ENCODE data around the gene ASB9.

The ASB9 gene

DNA sequence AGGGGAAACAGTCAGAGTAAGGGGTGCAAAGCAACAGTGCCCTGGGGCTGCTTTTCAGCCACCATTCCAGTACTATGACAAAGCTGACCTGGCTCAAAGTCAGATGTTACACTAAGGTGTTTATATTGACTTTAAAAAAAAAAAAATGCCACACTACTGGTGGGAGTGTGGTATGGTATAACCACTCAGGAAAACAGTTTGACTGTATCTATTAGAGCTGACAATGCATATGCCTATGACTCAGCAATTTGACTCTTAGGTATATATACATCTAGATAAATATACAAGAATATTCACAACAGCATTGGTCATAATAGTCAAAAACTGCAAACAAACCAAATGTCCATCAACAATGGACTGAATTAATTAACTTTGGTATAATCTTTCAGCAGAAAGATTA lies 15.0 kb downstream of the ASB9 start:
- H3K4me2 ChIP-seq (ENCODE audit: low read depth, low read length) = no peak overlapping the region
- no peaks in the 10 kb centered on the region for H3K36me3 ChIP-seq (replicated peaks; ENCODE audit: insufficient read depth, low read length)
- H3K27me3 ChIP-seq (replicated peaks; ENCODE audit: insufficient read depth, low read length) = no peaks in the 10 kb centered on the region
- H3K9me3 ChIP-seq (replicated peaks; ENCODE audit: insufficient read depth, low read length) = no peaks in the 10 kb centered on the region
- no peak overlapping the region for H3K27ac ChIP-seq (ENCODE audit: low read length)
- no peaks in the 10 kb centered on the region for H3F3A ChIP-seq (ENCODE audit: insufficient read depth, low read length)
- H2AFZ ChIP-seq (ENCODE audit: low read length) = no peak overlapping the region
- no peaks in the 10 kb centered on the region for H3K9me2 ChIP-seq (replicated peaks; ENCODE audit: insufficient read depth, low read length)
- no peak overlapping the region for H3K9ac ChIP-seq (ENCODE audit: low read length)
- no peak overlapping the region for H3K4me3 ChIP-seq (ENCODE audit: low read length)
- no peaks in the 10 kb centered on the region for H3K4me1 ChIP-seq (ENCODE audit: low read length)
- no peak for DNase-seq
- H4K20me1 ChIP-seq (ENCODE audit: insufficient read depth, low read length) = no peaks in the 10 kb centered on the region
- no peaks in the 10 kb centered on the region for H3K79me2 ChIP-seq (ENCODE audit: low read length)
- TF ChIP-seq EZH2phosphoT487 (IDR thresholded peaks at IDR 0.05; ENCODE audit: low read length) = no peak

DNA sequence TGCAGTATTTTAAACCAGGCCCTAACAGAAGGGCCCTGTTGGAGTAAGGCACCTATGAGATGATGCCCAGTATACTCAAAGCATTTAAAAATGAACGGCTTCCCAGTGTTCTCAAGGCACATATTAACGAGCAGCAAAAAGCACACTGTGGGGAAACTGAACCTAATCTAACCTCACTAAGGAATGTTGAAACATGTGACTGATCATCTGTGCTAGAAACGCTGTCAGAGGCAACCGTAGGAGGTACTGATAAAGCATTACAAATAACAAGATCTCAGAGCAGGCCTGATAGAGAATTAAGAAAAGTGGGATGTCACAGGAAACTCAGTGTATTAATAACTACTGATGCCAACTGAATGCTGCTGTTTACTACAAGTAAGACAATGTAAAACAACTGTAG lies 24.0 kb downstream of the ASB9 start:
- H3K9ac ChIP-seq (ENCODE audit: low read length) = no peak overlapping the region
- no peak overlapping the region for H3K4me3 ChIP-seq (ENCODE audit: low read length)
- no peaks in the 10 kb centered on the region for H3K4me1 ChIP-seq (ENCODE audit: low read length)
- H3K27ac ChIP-seq (ENCODE audit: low read length) = no peak overlapping the region
- TF ChIP-seq, protein P1, sequence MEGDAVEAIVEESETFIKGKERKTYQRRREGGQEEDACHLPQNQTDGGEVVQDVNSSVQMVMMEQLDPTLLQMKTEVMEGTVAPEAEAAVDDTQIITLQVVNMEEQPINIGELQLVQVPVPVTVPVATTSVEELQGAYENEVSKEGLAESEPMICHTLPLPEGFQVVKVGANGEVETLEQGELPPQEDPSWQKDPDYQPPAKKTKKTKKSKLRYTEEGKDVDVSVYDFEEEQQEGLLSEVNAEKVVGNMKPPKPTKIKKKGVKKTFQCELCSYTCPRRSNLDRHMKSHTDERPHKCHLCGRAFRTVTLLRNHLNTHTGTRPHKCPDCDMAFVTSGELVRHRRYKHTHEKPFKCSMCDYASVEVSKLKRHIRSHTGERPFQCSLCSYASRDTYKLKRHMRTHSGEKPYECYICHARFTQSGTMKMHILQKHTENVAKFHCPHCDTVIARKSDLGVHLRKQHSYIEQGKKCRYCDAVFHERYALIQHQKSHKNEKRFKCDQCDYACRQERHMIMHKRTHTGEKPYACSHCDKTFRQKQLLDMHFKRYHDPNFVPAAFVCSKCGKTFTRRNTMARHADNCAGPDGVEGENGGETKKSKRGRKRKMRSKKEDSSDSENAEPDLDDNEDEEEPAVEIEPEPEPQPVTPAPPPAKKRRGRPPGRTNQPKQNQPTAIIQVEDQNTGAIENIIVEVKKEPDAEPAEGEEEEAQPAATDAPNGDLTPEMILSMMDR (IDR thresholded peaks at IDR 0.05; ENCODE audit: low read length) = no peak
- TF ChIP-seq EZH2 (optimal IDR thresholded peaks at IDR 0.05; ENCODE audit: low read depth, low read length) (no peak), EZH2phosphoT487 (IDR thresholded peaks at IDR 0.05; ENCODE audit: low read length) (no peak)
- no peak overlapping the region for H3K4me2 ChIP-seq (ENCODE audit: low read depth, low read length)
- H3K79me2 ChIP-seq (ENCODE audit: low read length) = no peaks in the 10 kb centered on the region
- H3K36me3 ChIP-seq (replicated peaks; ENCODE audit: insufficient read depth, low read length) = no peaks in the 10 kb centered on the region
- H3K9me3 ChIP-seq (replicated peaks; ENCODE audit: insufficient read depth, low read length) = no peaks in the 10 kb centered on the region
- no peaks in the 10 kb centered on the region for H4K20me1 ChIP-seq (ENCODE audit: insufficient read depth, low read length)
- no peaks in the 10 kb centered on the region for H3K9me2 ChIP-seq (replicated peaks; ENCODE audit: insufficient read depth, low read length)
- no peak overlapping the region for H2AFZ ChIP-seq (ENCODE audit: low read length)
- no peaks in the 10 kb centered on the region for H3F3A ChIP-seq (ENCODE audit: insufficient read depth, low read length)
- H3K27me3 ChIP-seq (replicated peaks; ENCODE audit: insufficient read depth, low read length) = no peaks in the 10 kb centered on the region
- DNase-seq = no peak

DNA sequence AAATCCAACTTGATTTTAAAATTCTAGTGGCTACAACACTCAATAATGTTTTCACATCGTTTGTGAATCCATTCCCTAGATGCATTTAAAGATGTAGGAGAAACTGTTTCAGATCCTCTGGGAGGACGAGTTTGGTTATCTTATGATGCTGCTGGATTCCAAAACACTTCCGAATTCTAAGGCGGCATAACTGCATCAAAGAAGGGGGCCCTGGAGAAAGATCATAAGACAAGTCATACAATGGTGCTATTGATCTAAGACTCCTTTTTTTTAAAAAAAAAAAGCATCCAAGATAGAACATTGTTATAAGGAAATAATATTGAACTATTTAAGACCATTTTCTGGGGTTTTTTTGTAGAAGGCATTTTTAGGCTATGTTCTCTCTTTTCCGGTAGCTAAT lies 25.5 kb downstream of the ASB9 start:
- Histone ChIP-seq H3K4me1 (ENCODE audit: low read length) (no peaks in the 10 kb centered on the region), H3K4me2 (ENCODE audit: low read depth, low read length) (no peak overlapping the region), H3K9ac (ENCODE audit: low read length) (no peak overlapping the region), H3K4me3 (ENCODE audit: low read length) (no peak overlapping the region), H4K20me1 (ENCODE audit: insufficient read depth, low read length) (no peaks in the 10 kb centered on the region), H3K36me3 (replicated peaks; ENCODE audit: insufficient read depth, low read length) (no peaks in the 10 kb centered on the region), H2AFZ (ENCODE audit: low read length) (no peak overlapping the region), H3K9me3 (replicated peaks; ENCODE audit: insufficient read depth, low read length) (no peaks in the 10 kb centered on the region), H3K27me3 (replicated peaks; ENCODE audit: insufficient read depth, low read length) (no peaks in the 10 kb centered on the region), H3K79me2 (ENCODE audit: low read length) (no peaks in the 10 kb centered on the region), H3K27ac (ENCODE audit: low read length) (no peak overlapping the region), H3K9me2 (replicated peaks; ENCODE audit: insufficient read depth, low read length) (no peaks in the 10 kb centered on the region), H3F3A (ENCODE audit: insufficient read depth, low read length) (no peaks in the 10 kb centered on the region)
- TF ChIP-seq EZH2 (optimal IDR thresholded peaks at IDR 0.05; ENCODE audit: low read depth, low read length) (no peak), EZH2phosphoT487 (IDR thresholded peaks at IDR 0.05; ENCODE audit: low read length) (no peak)
- TF ChIP-seq, protein P1 (IDR thresholded peaks at IDR 0.05; ENCODE audit: low read length) = no peak
- no peak for DNase-seq

DNA sequence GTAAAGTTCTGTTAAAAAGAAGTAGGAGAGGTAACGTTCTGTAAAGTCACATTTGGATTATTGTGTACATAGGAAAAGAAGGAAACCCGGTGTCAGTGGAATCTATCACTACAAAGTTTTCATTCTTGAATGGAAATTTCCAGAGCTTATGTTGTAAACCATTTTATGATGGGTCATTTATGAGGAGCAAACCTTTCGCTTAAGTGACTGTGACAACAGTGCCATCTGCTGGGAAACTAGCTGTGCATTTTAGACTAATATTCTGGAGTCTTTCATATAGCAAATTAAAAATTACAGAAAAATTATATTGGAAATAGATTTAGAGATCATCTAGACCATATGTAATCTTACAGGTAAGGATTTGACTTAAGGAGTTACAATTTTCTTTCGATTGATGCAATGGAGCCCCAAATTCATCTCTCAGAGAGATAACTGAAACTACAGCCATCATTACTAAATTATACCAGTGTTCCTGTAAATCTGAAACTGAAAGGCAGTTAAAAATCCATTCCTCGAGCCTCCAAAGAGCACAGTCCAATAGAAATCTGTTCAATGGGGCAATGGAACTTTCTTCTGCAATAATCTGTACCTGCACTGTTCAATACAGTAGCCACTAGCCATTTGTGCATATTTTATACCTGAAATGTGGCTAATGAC lies 26.9 kb downstream of the ASB9 start:
- H3K9ac ChIP-seq (ENCODE audit: low read length) = no peak overlapping the region
- no peaks in the 10 kb centered on the region for H3K79me2 ChIP-seq (ENCODE audit: low read length)
- H2AFZ ChIP-seq (ENCODE audit: low read length) = no peak overlapping the region
- no peaks in the 10 kb centered on the region for H3K36me3 ChIP-seq (replicated peaks; ENCODE audit: insufficient read depth, low read length)
- H3K27ac ChIP-seq (ENCODE audit: low read length) = no peak overlapping the region
- peak; percentile 38 for DNase-seq
- H3K4me3 ChIP-seq (ENCODE audit: low read length) = no peak overlapping the region
- no peaks in the 10 kb centered on the region for H3K9me2 ChIP-seq (replicated peaks; ENCODE audit: insufficient read depth, low read length)
- no peaks in the 10 kb centered on the region for H4K20me1 ChIP-seq (ENCODE audit: insufficient read depth, low read length)
- no peak overlapping the region for H3K4me2 ChIP-seq (ENCODE audit: low read depth, low read length)
- no peak for TF ChIP-seq EZH2 (optimal IDR thresholded peaks at IDR 0.05; ENCODE audit: low read depth, low read length)
- no peak for TF ChIP-seq EZH2phosphoT487 (IDR thresholded peaks at IDR 0.05; ENCODE audit: low read length)
- TF ChIP-seq, protein P1 (IDR thresholded peaks at IDR 0.05; ENCODE audit: low read length) = peak; percentile 53
- no peaks in the 10 kb centered on the region for H3F3A ChIP-seq (ENCODE audit: insufficient read depth, low read length)
- H3K4me1 ChIP-seq (ENCODE audit: low read length) = no peaks in the 10 kb centered on the region
- H3K9me3 ChIP-seq (replicated peaks; ENCODE audit: insufficient read depth, low read length) = no peaks in the 10 kb centered on the region
- no peaks in the 10 kb centered on the region for H3K27me3 ChIP-seq (replicated peaks; ENCODE audit: insufficient read depth, low read length)

Data from MM.1S (cell line).